ENCODE measurements around the gene CT45A10.
"Not testable (repeated sequence)": the region's sequence is repeated elsewhere in the genome, so short reads cannot be mapped to it uniquely, and the experiment has no call there.

The CT45A10 gene

GRCh38 chrX:135923353-135923752 is 30.1 kb upstream of the CT45A10 start:
- no peaks in the 10 kb centered on the region for H3K36me3 ChIP-seq (ENCODE audit: low read length)
- H3F3A ChIP-seq (ENCODE audit: insufficient read depth) = no peaks in the 10 kb centered on the region
- H2AFZ ChIP-seq (ENCODE audit: low read depth, low read length, severe bottlenecking) = no peak overlapping the region
- H3K9ac ChIP-seq (ENCODE audit: low read length) = no peak overlapping the region
- no peaks in the 10 kb centered on the region for H4K20me1 ChIP-seq (ENCODE audit: low read depth, low read length)
- H3K27me3 ChIP-seq (ENCODE audit: low read length) = no peaks in the 10 kb centered on the region
- H3K4me2 ChIP-seq (ENCODE audit: low read depth, low read length, poor library complexity, severe bottlenecking) = no peak overlapping the region
- H3K27ac ChIP-seq (ENCODE audit: low read depth, low read length) = no peak overlapping the region
- no peak overlapping the region for H3K4me3 ChIP-seq (ENCODE audit: insufficient read depth, low read length, poor library complexity, severe bottlenecking)
- H3K9me3 ChIP-seq (ENCODE audit: insufficient read depth, low read length) = no peaks in the 10 kb centered on the region
- H3K9me2 ChIP-seq (replicated peaks; ENCODE audit: insufficient read depth, low read length) = no peaks in the 10 kb centered on the region
- TF ChIP-seq, protein P1, sequence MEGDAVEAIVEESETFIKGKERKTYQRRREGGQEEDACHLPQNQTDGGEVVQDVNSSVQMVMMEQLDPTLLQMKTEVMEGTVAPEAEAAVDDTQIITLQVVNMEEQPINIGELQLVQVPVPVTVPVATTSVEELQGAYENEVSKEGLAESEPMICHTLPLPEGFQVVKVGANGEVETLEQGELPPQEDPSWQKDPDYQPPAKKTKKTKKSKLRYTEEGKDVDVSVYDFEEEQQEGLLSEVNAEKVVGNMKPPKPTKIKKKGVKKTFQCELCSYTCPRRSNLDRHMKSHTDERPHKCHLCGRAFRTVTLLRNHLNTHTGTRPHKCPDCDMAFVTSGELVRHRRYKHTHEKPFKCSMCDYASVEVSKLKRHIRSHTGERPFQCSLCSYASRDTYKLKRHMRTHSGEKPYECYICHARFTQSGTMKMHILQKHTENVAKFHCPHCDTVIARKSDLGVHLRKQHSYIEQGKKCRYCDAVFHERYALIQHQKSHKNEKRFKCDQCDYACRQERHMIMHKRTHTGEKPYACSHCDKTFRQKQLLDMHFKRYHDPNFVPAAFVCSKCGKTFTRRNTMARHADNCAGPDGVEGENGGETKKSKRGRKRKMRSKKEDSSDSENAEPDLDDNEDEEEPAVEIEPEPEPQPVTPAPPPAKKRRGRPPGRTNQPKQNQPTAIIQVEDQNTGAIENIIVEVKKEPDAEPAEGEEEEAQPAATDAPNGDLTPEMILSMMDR (IDR thresholded peaks at IDR 0.05; ENCODE audit: insufficient read depth, low read length, poor library complexity, severe bottlenecking) = peak; percentile 9
- TF ChIP-seq EZH2phosphoT487 (conservative IDR thresholded peaks at IDR 0.05; ENCODE audit: low read length) = no peak
- no peaks in the 10 kb centered on the region for H3K79me2 ChIP-seq (ENCODE audit: insufficient read depth, low read length)

DNA sequence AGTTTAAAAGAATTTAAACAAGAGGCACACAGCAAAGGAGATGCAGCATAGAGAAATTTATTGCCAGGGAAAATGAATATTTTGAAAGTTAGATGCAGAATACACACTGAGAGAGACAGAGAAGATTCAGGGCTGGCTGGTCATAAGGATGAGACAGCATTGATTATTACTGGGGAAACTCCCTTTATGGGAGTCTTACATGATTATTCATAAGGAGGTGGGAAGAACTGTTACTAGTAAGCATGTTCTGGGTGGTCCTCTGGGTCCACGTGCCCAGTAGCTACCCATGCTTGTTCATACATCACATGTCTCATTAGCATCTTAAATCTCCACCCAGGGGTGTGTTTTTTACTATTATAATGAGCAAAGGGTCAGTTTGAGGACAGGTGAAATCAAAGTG is 27.3 kb upstream of the CT45A10 start:
- H3K27ac ChIP-seq (ENCODE audit: low read depth, low read length); H2AFZ ChIP-seq (ENCODE audit: low read depth, low read length, severe bottlenecking); H3K27me3 ChIP-seq (ENCODE audit: low read length); H3K9me2 ChIP-seq (replicated peaks; ENCODE audit: insufficient read depth, low read length); H3K79me2 ChIP-seq (ENCODE audit: insufficient read depth, low read length); H3K4me3 ChIP-seq (ENCODE audit: insufficient read depth, low read length, poor library complexity, severe bottlenecking); H3K36me3 ChIP-seq (ENCODE audit: low read length); H3K4me2 ChIP-seq (ENCODE audit: low read depth, low read length, poor library complexity, severe bottlenecking); H3K9ac ChIP-seq (ENCODE audit: low read length); H3K9me3 ChIP-seq (ENCODE audit: insufficient read depth, low read length); H3F3A ChIP-seq (ENCODE audit: insufficient read depth); H4K20me1 ChIP-seq (ENCODE audit: low read depth, low read length): not testable (repeated sequence)

- H4K20me1 ChIP-seq (ENCODE audit: low read depth, low read length) = no peaks in the 10 kb centered on the region
- no peak overlapping the region for H2AFZ ChIP-seq (ENCODE audit: low read depth, low read length, severe bottlenecking)
- H3K4me2 ChIP-seq (ENCODE audit: low read depth, low read length, poor library complexity, severe bottlenecking) = no peak overlapping the region
- no peak overlapping the region for H3K4me3 ChIP-seq (ENCODE audit: insufficient read depth, low read length, poor library complexity, severe bottlenecking)
- TF ChIP-seq, protein P1 (IDR thresholded peaks at IDR 0.05; ENCODE audit: insufficient read depth, low read length, poor library complexity, severe bottlenecking) = no peak
- TF ChIP-seq EZH2phosphoT487 (conservative IDR thresholded peaks at IDR 0.05; ENCODE audit: low read length) = no peak
- H3K9me3 ChIP-seq (ENCODE audit: insufficient read depth, low read length) = no peaks in the 10 kb centered on the region
- no peaks in the 10 kb centered on the region for H3K27me3 ChIP-seq (ENCODE audit: low read length)
- no peak overlapping the region for H3K9ac ChIP-seq (ENCODE audit: low read length)
- H3F3A ChIP-seq (ENCODE audit: insufficient read depth) = no peaks in the 10 kb centered on the region
- no peak overlapping the region for H3K27ac ChIP-seq (ENCODE audit: low read depth, low read length)
- no peaks in the 10 kb centered on the region for H3K36me3 ChIP-seq (ENCODE audit: low read length)
- no peaks in the 10 kb centered on the region for H3K9me2 ChIP-seq (replicated peaks; ENCODE audit: insufficient read depth, low read length)
- H3K79me2 ChIP-seq (ENCODE audit: insufficient read depth, low read length) = no peaks in the 10 kb centered on the region
These were observed 21.2 kb upstream of the CT45A10 start for GRCh38 chrX:135914404-135914803.

GRCh38 chrX:135910251-135910650 is 17.0 kb upstream of the CT45A10 start:
- Histone ChIP-seq H3F3A (ENCODE audit: insufficient read depth) (no peaks in the 10 kb centered on the region), H3K9me2 (replicated peaks; ENCODE audit: insufficient read depth, low read length) (no peaks in the 10 kb centered on the region), H3K9ac (ENCODE audit: low read length) (no peak overlapping the region), H3K9me3 (ENCODE audit: insufficient read depth, low read length) (no peaks in the 10 kb centered on the region), H3K4me2 (ENCODE audit: low read depth, low read length, poor library complexity, severe bottlenecking) (no peak overlapping the region), H4K20me1 (ENCODE audit: low read depth, low read length) (no peaks in the 10 kb centered on the region), H2AFZ (ENCODE audit: low read depth, low read length, severe bottlenecking) (no peak overlapping the region), H3K79me2 (ENCODE audit: insufficient read depth, low read length) (no peaks in the 10 kb centered on the region), H3K27ac (ENCODE audit: low read depth, low read length) (no peak overlapping the region), H3K27me3 (ENCODE audit: low read length) (no peaks in the 10 kb centered on the region), H3K36me3 (ENCODE audit: low read length) (no peaks in the 10 kb centered on the region), H3K4me3 (ENCODE audit: insufficient read depth, low read length, poor library complexity, severe bottlenecking) (no peak overlapping the region)
- TF ChIP-seq EZH2phosphoT487 (conservative IDR thresholded peaks at IDR 0.05; ENCODE audit: low read length) = no peak
- TF ChIP-seq, protein P1 (IDR thresholded peaks at IDR 0.05; ENCODE audit: insufficient read depth, low read length, poor library complexity, severe bottlenecking) = no peak
